ENCODE results near the gene CILP.

Gene CILP

GRCh38 chr15:65174509-65174908 lies 36.8 kb downstream of the CILP start:
- H3K4me3 ChIP-seq (replicated peaks; ENCODE audit: low read depth, low read length), result no peak overlapping the region
- no peak for TF ChIP-seq CTCF (IDR thresholded peaks at IDR 0.05; ENCODE audit: low read length, missing control alignments)
- no peak for DNase-seq (ENCODE audit: low read depth)

GRCh38 chr15:65172531-65172930 lies 38.7 kb downstream of the CILP start:
- no peak for TF ChIP-seq CTCF (IDR thresholded peaks at IDR 0.05; ENCODE audit: low read length, missing control alignments)
- DNase-seq (ENCODE audit: low read depth), result no peak
- H3K4me3 ChIP-seq (replicated peaks; ENCODE audit: low read depth, low read length), result no peak overlapping the region

DNA sequence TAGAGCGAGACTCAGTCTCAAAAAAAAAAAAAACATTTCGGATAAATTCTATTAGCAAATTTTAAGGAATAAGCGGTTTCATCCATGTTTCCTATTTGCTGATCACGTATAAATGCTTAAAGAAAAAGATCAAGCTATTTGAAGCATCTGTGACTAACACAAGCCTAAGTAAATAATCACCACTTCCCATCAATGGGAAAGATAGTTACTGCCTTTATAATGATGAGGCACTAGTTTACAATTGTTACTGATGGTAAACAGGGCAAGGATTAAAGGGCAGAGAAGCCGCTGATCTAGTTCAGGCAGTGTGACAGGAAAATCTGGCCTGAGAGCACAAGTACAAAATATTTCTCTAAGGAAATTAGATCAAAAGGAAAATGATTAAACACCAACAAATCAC lies 39.8 kb downstream of the CILP start:
- H3K4me3 ChIP-seq (replicated peaks; ENCODE audit: low read depth, low read length), result no peak overlapping the region
- DNase-seq (ENCODE audit: low read depth), result no peak
- TF ChIP-seq CTCF (IDR thresholded peaks at IDR 0.05; ENCODE audit: low read length, missing control alignments), result no peak

DNA sequence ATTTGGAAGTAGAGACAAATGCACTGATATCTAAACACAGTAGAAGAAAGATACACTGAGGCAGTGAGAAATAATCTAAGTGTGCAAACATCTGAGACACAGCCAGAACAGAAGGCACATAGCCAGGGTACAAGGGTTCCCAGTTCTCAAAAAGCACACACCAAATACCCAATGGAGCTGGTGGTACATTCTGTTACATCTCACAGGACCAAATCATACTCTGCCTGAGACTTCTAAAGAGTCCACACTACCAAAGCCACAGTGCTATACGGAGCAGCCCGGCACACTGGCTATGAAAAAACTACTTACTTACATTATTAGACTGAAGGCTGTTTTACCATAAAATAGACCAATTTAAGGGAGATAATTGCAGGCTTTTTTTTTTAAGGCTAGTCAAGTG lies 45.4 kb downstream of the CILP start:
- DNase-seq (ENCODE audit: low read depth), result no peak
- no peak overlapping the region for H3K4me3 ChIP-seq (replicated peaks; ENCODE audit: low read depth, low read length)
- TF ChIP-seq CTCF (IDR thresholded peaks at IDR 0.05; ENCODE audit: low read length, missing control alignments), result no peak

DNA sequence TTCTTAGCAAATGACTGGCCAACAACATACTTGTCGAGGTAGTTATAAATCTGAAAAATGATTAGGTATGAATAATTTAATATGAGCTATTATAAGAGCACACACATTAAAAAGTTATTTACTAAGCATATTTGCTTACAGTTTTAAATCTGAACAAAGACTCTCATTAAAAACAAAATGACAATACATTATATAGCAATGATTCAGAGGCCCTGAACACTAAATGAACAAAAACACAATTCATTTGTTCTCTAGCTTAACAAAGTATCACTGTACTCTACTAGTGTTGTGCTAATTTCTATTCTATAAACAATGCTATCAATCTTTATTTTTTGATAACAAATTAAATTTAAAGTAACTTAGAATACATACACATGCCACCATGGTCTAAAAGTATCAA lies 47.1 kb downstream of the CILP start:
- DNase-seq (ENCODE audit: low read depth), result no peak
- H3K4me3 ChIP-seq (replicated peaks; ENCODE audit: low read depth, low read length), result no peak overlapping the region
- TF ChIP-seq CTCF (IDR thresholded peaks at IDR 0.05; ENCODE audit: low read length, missing control alignments), result no peak

DNA sequence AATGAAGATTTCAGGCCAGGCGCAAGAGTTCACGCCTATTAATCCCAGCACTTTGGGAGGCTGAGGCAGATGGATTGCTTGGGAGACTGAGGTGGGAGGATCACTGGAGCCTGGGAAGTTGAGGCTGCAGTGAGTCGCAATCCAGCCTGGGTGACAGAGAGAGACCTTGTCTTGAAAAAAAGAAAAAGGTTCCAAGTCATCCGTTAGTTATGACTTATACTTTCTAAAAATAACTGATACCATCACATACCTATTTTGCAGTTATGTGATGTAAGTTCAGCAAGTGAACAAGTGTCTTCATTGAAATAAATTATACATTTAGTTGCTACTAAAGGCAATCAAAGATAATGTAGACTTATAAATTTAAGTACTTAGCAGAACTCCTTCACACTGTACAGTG lies 48.2 kb downstream of the CILP start:
- DNase-seq (ENCODE audit: low read depth), result no peak
- no peak overlapping the region for H3K4me3 ChIP-seq (replicated peaks; ENCODE audit: low read depth, low read length)
- TF ChIP-seq CTCF (IDR thresholded peaks at IDR 0.05; ENCODE audit: low read length, missing control alignments), result no peak

- H3K4me3 ChIP-seq (replicated peaks; ENCODE audit: low read depth, low read length), result no peak overlapping the region
- DNase-seq (ENCODE audit: low read depth), result no peak
- no peak for TF ChIP-seq CTCF (IDR thresholded peaks at IDR 0.05; ENCODE audit: low read length, missing control alignments)
Observed at GRCh38 chr15:65156692-65157091, 54.6 kb downstream of the CILP start.

Measured in fibroblast of pulmonary artery (primary cell).